A549 (cell line): ENCODE measurements around the gene PPOX. TPM values are rescaled to one million over a fixed set of nuclear protein-coding genes. Genes with fewer than 3 reads are reported as not detected.

Source experiments
- ATAC-seq, 2 experiments: fragments of 200-7000 bp in 1 of 2; fragments of >200 bp in 1 of 2; cut with Nextera tagmentation in 1 of 2; cut with Tn5 transposase in 1 of 2; 3 replicates each; pipeline versions ENCODE4 v1.8.0 to v1.9.1; 2018 to 2020; ENCODE audit warnings: mild to moderate bottlenecking in 1 of 2, moderate library complexity in 1 of 2
- CTCF ChIA-PET: fragments of 300-600 bp; sonication (Branson Sonifier 250); formaldehyde crosslinking; extraction: SDS; loops from one replicate; lab custom pipeline; 2021; ENCODE audit warnings: antibody characterized with exemption, inconsistent platforms; lab: Yijun Ruan, JAX
- POLR2A ChIA-PET: fragments of 350-600 bp; formaldehyde crosslinking; extraction: SDS; loops from one replicate; lab custom pipeline; 2021; ENCODE audit warnings: antibody characterized with exemption, inconsistent platforms; lab: Yijun Ruan, JAX
- DNase-seq, 2 experiments: peaks; one replicate each; pipeline versions ENCODE4 v3.0.0 to v3.0.0-alpha.2; 2011 to 2016; ENCODE audit warnings: low read depth in 1 of 2, low spot score in 1 of 2
- FAIRE-seq: peaks from 2 replicates; lab custom pipeline; 2011; peaks lifted over from hg19 to GRCh38; lab: Jason Lieb, UNC
- H3K27ac ChIP-seq, 2 experiments: fragments of >200 bp; sonication (Bioruptor Twin); formaldehyde crosslinking; 3 replicates each; pipeline ENCODE4 v1.5.1; 2016 to 2017
- H3K4me1 ChIP-seq: fragments of >200 bp; sonication (Bioruptor Twin); formaldehyde crosslinking; 3 replicates; pipeline ENCODE4 v1.6.1; 2016
- H3K4me2 ChIP-seq: fragments of >200 bp; sonication (Bioruptor Twin); formaldehyde crosslinking; 3 replicates; pipeline ENCODE4 v1.6.1; 2016
- H3K4me3 ChIP-seq: fragments of >200 bp; sonication (Bioruptor Twin); formaldehyde crosslinking; 3 replicates; pipeline ENCODE4 v1.5.1; 2016
- H3K9me3 ChIP-seq: fragments of >200 bp; sonication (Bioruptor Twin); formaldehyde crosslinking; 3 replicates; pipeline ENCODE4 v1.6.1; 2016
- CEBPB ChIP-seq, 2 experiments: fragments of >200 bp in 1 of 2; sonication (Bioruptor Twin) in 1 of 2; formaldehyde crosslinking in 1 of 2; IDR thresholded peaks; 2 replicates each; pipeline ENCODE4 v1.6.1; 2012 to 2016
- EHF ChIP-seq: fragments of 250-450 bp; sonication (Bioruptor Pico); IDR thresholded peaks from 2 replicates; pipeline ENCODE4 v1.5.0; 2020; ENCODE audit warnings: mild to moderate bottlenecking
- FOSB ChIP-seq: fragments of 250-450 bp; sonication (Bioruptor Pico); IDR thresholded peaks from 2 replicates; pipeline ENCODE4 v1.5.0; 2020; ENCODE audit warnings: mild to moderate bottlenecking, moderate library complexity
- FOXS1 ChIP-seq: fragments of 250-450 bp; sonication (Bioruptor Pico); IDR thresholded peaks from 2 replicates; pipeline ENCODE4 v1.5.0; 2020; ENCODE audit warnings: mild to moderate bottlenecking, moderate library complexity
- GATA3 ChIP-seq: IDR thresholded peaks from 2 replicates; pipeline ENCODE4 v1.6.1; 2012; ENCODE audit warnings: borderline replicate concordance
- HDAC2 ChIP-seq: fragments of 200-600 bp; sonication (generic); IDR thresholded peaks from 2 replicates; pipeline ENCODE4 v1.6.1; 2016
- HES2 ChIP-seq: fragments of >200 bp; sonication (Bioruptor Twin); formaldehyde crosslinking; IDR thresholded peaks from 2 replicates; pipeline ENCODE4 v1.6.1; 2016
- HOXA7 ChIP-seq: fragments of 250-450 bp; sonication (Bioruptor Pico); IDR thresholded peaks from 2 replicates; pipeline ENCODE4 v1.5.0; 2020; ENCODE audit warnings: mild to moderate bottlenecking, moderate library complexity
- JUN ChIP-seq, 2 experiments: fragments of >200 bp; sonication (Bioruptor Twin); formaldehyde crosslinking; IDR thresholded peaks; 2 replicates in 1 of 2; 3 replicates in 1 of 2; pipeline ENCODE4 v1.6.1; 2016 to 2017
- KDM5A ChIP-seq: fragments of 200-600 bp; sonication (generic); IDR thresholded peaks from 2 replicates; pipeline ENCODE4 v1.6.1; 2016; ENCODE audit warnings: antibody characterized with exemption, mild to moderate bottlenecking
- MYC ChIP-seq: IDR thresholded peaks from 2 replicates; pipeline ENCODE4 v1.6.1; 2012; ENCODE audit warnings: mild to moderate bottlenecking, inconsistent platforms, low read length, improper control_type of control experiment, borderline replicate concordance
- NFE2L2 ChIP-seq: fragments of 150-350 bp; conservative IDR thresholded peaks from 2 replicates; pipeline ENCODE4 v1.6.1; 2014; ENCODE audit warnings: low read length
- NPAS2 ChIP-seq: fragments of 250-450 bp; sonication (Bioruptor Pico); IDR thresholded peaks from 2 replicates; pipeline ENCODE4 v1.8.0; 2022; ENCODE audit warnings: mild to moderate bottlenecking, moderate library complexity, borderline replicate concordance
- PBX3 ChIP-seq: IDR thresholded peaks from 2 replicates; pipeline ENCODE4 v1.6.1; 2012
- PHF8 ChIP-seq: fragments of 200-600 bp; sonication (generic); IDR thresholded peaks from 2 replicates; pipeline ENCODE4 v1.6.1; 2016; ENCODE audit warnings: low read depth, mild to moderate bottlenecking, antibody characterized with exemption, moderate library complexity, borderline replicate concordance
- RAD21 ChIP-seq, 2 experiments: fragments of >200 bp in 1 of 2; sonication (Bioruptor Twin) in 1 of 2; formaldehyde crosslinking in 1 of 2; IDR thresholded peaks in 1 of 2; conservative IDR thresholded peaks in 1 of 2; 2 replicates in 1 of 2; 3 replicates in 1 of 2; pipeline ENCODE4 v1.6.1; 2012 to 2018; ENCODE audit warnings: inconsistent platforms in 1 of 2
- RCOR1 ChIP-seq: fragments of 150-350 bp; IDR thresholded peaks from 2 replicates; pipeline ENCODE4 v1.6.1; 2014; ENCODE audit warnings: antibody characterized with exemption, low read length, low read depth
- RFX5 ChIP-seq: fragments of 450-650 bp; IDR thresholded peaks from 2 replicates; pipeline ENCODE4 v1.7.1; 2014; ENCODE audit warnings: antibody characterized with exemption, mild to moderate bottlenecking, moderate library complexity
- RNF2 ChIP-seq: fragments of 200-600 bp; sonication (generic); IDR thresholded peaks from 2 replicates; pipeline ENCODE4 v1.6.1; 2016; ENCODE audit warnings: low read depth, mild to moderate bottlenecking, antibody characterized with exemption, moderate library complexity, borderline replicate concordance
- SMC3 ChIP-seq: fragments of >200 bp; sonication (Bioruptor Twin); formaldehyde crosslinking; IDR thresholded peaks from 3 replicates; pipeline ENCODE4 v1.6.1; 2018; ENCODE audit warnings: inconsistent platforms
- TFCP2L1 ChIP-seq: fragments of 250-450 bp; sonication (Bioruptor Pico); IDR thresholded peaks from 2 replicates; pipeline ENCODE4 v1.5.0; 2021; ENCODE audit warnings: mild to moderate bottlenecking
- USF2 ChIP-seq: fragments of 450-650 bp; IDR thresholded peaks from 2 replicates; pipeline ENCODE4 v1.6.1; 2014; ENCODE audit warnings: antibody characterized with exemption
- ZFP36 ChIP-seq: fragments of 450-650 bp; IDR thresholded peaks from 2 replicates; pipeline ENCODE4 v1.6.1; 2014; ENCODE audit warnings: borderline replicate concordance; ENCODE audit not compliant: partially characterized antibody
- ZSCAN20 ChIP-seq: fragments of 250-450 bp; sonication (Bioruptor Pico); IDR thresholded peaks from 2 replicates; pipeline ENCODE4 v1.8.0; 2022; ENCODE audit warnings: mild to moderate bottlenecking, moderate library complexity
- WGBS: methylation state at CpG from one replicate; pipeline ENCODE4 v1.1.6; 2017; ENCODE audit errors: missing lambda C conversion rate; 5-methylcytosine and 5-hydroxymethylcytosine counted together
- polyA plus RNA-seq, 4 experiments: library from polyadenylated mRNA; depleted of rRNA in 3 of 4; stranded (reverse); fragments of >200 nt; fragmentation: RNase III in 1 of 4; extraction: RNeasy Plus Mini Kit Qiagen cat#74134 plus additional on column Dnase treatment in 1 of 4; gene quantifications; 2 replicates in 3 of 4; 3 replicates in 1 of 4; pipeline ENCODE4 v1.2.3, GENCODE V29; 2011 to 2017
- TF ChIP-seq, protein P1 (sequence below): IDR thresholded peaks from 2 replicates; pipeline ENCODE4 v1.6.1; 2012
- TF ChIP-seq, protein P2 (sequence below): fragments of 250-450 bp; sonication (Bioruptor Pico); IDR thresholded peaks from 2 replicates; pipeline ENCODE4 v1.5.0; 2020; ENCODE audit warnings: low read depth, mild to moderate bottlenecking, moderate library complexity
- TF ChIP-seq, protein P3 (sequence below): IDR thresholded peaks from 2 replicates; pipeline ENCODE4 v1.6.1; 2012; ENCODE audit warnings: low read depth, borderline replicate concordance
- TF ChIP-seq, protein P4 (sequence below): fragments of 250-450 bp; sonication (Bioruptor Pico); IDR thresholded peaks from 2 replicates; pipeline ENCODE4 v1.5.0; 2021; ENCODE audit warnings: mild to moderate bottlenecking, moderate library complexity, borderline replicate concordance

Gene PPOX
- polyA plus RNA-seq, 2 of the 4 experiments (the other 2 are of a cell fraction) = 13.8 to 14.1 TPM

DNA sequence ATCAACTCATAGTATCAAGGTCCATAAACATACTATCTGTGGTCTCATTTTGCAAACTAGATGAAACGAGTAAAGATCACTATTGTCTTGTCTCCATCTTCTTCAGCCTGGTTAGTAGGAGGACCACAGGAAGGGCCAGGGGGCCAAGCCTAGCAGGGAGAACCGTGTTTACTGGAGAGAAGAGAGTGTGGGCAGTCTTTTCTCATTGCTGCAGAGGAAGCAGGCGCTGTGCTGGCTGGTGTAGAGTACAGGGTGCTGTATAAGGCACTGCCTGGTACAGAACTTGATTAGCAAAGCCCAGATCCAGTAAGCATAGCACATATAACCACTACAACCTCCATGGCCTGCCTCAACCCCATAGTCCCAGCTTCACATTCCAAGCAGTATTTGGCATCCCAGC lies 21.1 kb downstream of the PPOX start:
- CTCF ChIA-PET = interaction anchor here (0.6 to 7.8 kb wide), 4 partner anchors 10 to 196 kb away, joined by 3 to 89 read pairs (median 4); no protein-coding TSS in a partner anchor

GRCh38 chr1:161188381-161188780 lies 22.2 kb downstream of the PPOX start:
- FAIRE-seq = no peak
- ChIA-PET POLR2A (interaction anchor here (0.6 kb wide), 1 partner anchor 37 kb away, joined by 9 read pairs; the partner anchor contains the start of gene TOMM40L), CTCF (interaction anchor here (0.7 to 7.8 kb wide), 3 partner anchors 34 to 1011 kb away, joined by 3 to 89 read pairs (median 3); no protein-coding TSS in a partner anchor)
- DNase-seq = no peak
- WGBS = 82% methylated on average over 6 of the region's 6 CpGs
- Histone ChIP-seq H3K4me3 (no peak overlapping the region), H3K27ac (no peak overlapping the region), H3K4me2 (no peak overlapping the region), H3K9me3 (no peaks in the 10 kb centered on the region), H3K4me1 (no peaks in the 10 kb centered on the region)
- ATAC-seq = no peak
- TF ChIP-seq, protein P1, sequence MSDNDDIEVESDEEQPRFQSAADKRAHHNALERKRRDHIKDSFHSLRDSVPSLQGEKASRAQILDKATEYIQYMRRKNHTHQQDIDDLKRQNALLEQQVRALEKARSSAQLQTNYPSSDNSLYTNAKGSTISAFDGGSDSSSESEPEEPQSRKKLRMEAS = no peak
- TF ChIP-seq NPAS2 (CRISPR knock-in tag) = no peak
- no peak for TF ChIP-seq TFCP2L1 (CRISPR knock-in tag)
- TF ChIP-seq FOSB (CRISPR knock-in tag) = no peak
- TF ChIP-seq PHF8 = no peak
- TF ChIP-seq RCOR1 = no peak
- TF ChIP-seq RFX5 = no peak
- no peak for TF ChIP-seq RAD21 (conservative IDR thresholded peaks at IDR 0.05 in 1 of 2, IDR thresholded peaks at IDR 0.05 in 1 of 2)
- TF ChIP-seq ZSCAN20 (CRISPR knock-in tag) = no peak
- TF ChIP-seq GATA3 = no peak
- no peak for TF ChIP-seq EHF (CRISPR knock-in tag)
- no peak for TF ChIP-seq MYC
- TF ChIP-seq KDM5A = no peak
- TF ChIP-seq FOXS1 = no peak
- no peak for TF ChIP-seq RNF2
- TF ChIP-seq ZFP36 = no peak

More for the DNA sequence above, 21.1 kb downstream of the PPOX start:
- TF ChIP-seq HDAC2 = no peak
- TF ChIP-seq FOSB (CRISPR knock-in tag) = no peak
- no peak for TF ChIP-seq HOXA7
- no peak for TF ChIP-seq HES2
- TF ChIP-seq CEBPB (IDR thresholded peaks at IDR 0.05) = no peak
- no peak for TF ChIP-seq EHF (CRISPR knock-in tag)
- TF ChIP-seq, protein P1 = no peak
- no peak for TF ChIP-seq PBX3
- TF ChIP-seq, protein P2, sequence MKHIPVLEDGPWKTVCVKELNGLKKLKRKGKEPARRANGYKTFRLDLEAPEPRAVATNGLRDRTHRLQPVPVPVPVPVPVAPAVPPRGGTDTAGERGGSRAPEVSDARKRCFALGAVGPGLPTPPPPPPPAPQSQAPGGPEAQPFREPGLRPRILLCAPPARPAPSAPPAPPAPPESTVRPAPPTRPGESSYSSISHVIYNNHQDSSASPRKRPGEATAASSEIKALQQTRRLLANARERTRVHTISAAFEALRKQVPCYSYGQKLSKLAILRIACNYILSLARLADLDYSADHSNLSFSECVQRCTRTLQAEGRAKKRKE (CRISPR knock-in tag) = no peak
- no peak for TF ChIP-seq RAD21 (conservative IDR thresholded peaks at IDR 0.05 in 1 of 2, IDR thresholded peaks at IDR 0.05 in 1 of 2)
- TF ChIP-seq, protein P3, sequence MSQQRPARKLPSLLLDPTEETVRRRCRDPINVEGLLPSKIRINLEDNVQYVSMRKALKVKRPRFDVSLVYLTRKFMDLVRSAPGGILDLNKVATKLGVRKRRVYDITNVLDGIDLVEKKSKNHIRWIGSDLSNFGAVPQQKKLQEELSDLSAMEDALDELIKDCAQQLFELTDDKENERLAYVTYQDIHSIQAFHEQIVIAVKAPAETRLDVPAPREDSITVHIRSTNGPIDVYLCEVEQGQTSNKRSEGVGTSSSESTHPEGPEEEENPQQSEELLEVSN = no peak
- no peak for TF ChIP-seq MYC
- TF ChIP-seq USF2 = no peak
- no peak for TF ChIP-seq JUN (IDR thresholded peaks at IDR 0.05)
- TF ChIP-seq, protein P4, sequence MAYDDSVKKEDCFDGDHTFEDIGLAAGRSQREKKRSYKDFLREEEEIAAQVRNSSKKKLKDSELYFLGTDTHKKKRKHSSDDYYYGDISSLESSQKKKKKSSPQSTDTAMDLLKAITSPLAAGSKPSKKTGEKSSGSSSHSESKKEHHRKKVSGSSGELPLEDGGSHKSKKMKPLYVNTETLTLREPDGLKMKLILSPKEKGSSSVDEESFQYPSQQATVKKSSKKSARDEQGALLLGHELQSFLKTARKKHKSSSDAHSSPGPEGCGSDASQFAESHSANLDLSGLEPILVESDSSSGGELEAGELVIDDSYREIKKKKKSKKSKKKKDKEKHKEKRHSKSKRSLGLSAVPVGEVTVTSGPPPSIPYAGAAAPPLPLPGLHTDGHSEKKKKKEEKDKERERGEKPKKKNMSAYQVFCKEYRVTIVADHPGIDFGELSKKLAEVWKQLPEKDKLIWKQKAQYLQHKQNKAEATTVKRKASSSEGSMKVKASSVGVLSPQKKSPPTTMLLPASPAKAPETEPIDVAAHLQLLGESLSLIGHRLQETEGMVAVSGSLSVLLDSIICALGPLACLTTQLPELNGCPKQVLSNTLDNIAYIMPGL (CRISPR knock-in tag) = no peak
- TF ChIP-seq NFE2L2 = no peak
- no peak for TF ChIP-seq SMC3
- no peak overlapping the region for H3K27ac ChIP-seq
- no peaks in the 10 kb centered on the region for H3K9me3 ChIP-seq
- no peak for DNase-seq
- no peak for FAIRE-seq
- peaks cover 7% of the 10 kb centered on the region; the same call in 2 of the 3 replicates for H3K4me1 ChIP-seq
- 0 out of 6 replicates have a peak, but pooled peaks of 1 of the 2 experiments have one; percentile 27 for ATAC-seq
- no peak overlapping the region for H3K4me3 ChIP-seq
- H3K4me2 ChIP-seq = no peak overlapping the region
- POLR2A ChIA-PET = interaction anchor here (1.2 kb wide), 1 partner anchor 10 kb away, joined by 3 read pairs; the partner anchor contains the start of gene B4GALT3
- WGBS = 47% methylated on average over 3 of the region's 3 CpGs
